Naive thymus-derived CD4-positive, alpha-beta T cell (primary cell): Measurements from ENCODE around the gene CRYGN. TPM values are rescaled to one million over a fixed set of nuclear protein-coding genes. Genes with fewer than 3 reads are reported as not detected.
A peak's percentile ranks its signal among the peaks of the same experiment; 100 is the strongest.

Experiments used
- ATAC-seq: fragments of 150-1000 bp; cut with Tn5 transposase; 2 replicates; pipeline ENCODE4 v1.10.0; 2021; ENCODE audit warnings: mild to moderate bottlenecking, moderate library complexity
- CTCF ChIA-PET: fragments of 350-600 bp; sonication (Branson Sonifier 250); formaldehyde crosslinking; loops from one replicate; lab custom pipeline; 2021; ENCODE audit warnings: antibody characterized with exemption; lab: Charles Lee
- POLR2A ChIA-PET: fragments of 350-600 bp; sonication (Branson Sonifier 250); formaldehyde crosslinking; loops from one replicate; lab custom pipeline; 2021; ENCODE audit warnings: antibody characterized with exemption, inconsistent platforms; lab: Charles Lee
- DNase-seq, 9 donors: peaks; one replicate each; pipeline versions ENCODE4 v3.0.0 to v3.0.0-alpha.2; 2020 to 2022; ENCODE audit warnings: mixed read lengths in 1 of 9
- H3K27ac ChIP-seq: one replicate; pipeline ENCODE4 v1.7.0; 2013; ENCODE audit warnings: mild to moderate bottlenecking, low read depth, low read length, moderate library complexity
- H3K27me3 ChIP-seq, 2 donors: one replicate each; pipeline ENCODE4 v1.7.0; 2013; ENCODE audit warnings: low read length in 2 of 2, mild to moderate bottlenecking in 2 of 2, moderate library complexity in 2 of 2; ENCODE audit not compliant: control insufficient read depth in 2 of 2, insufficient read depth in 2 of 2
- H3K36me3 ChIP-seq, 3 experiments: 1 replicate in 2 of 3; 2 replicates in 1 of 3; pipeline ENCODE4 v1.7.0; 2013; ENCODE audit warnings: low read length in 3 of 3, mild to moderate bottlenecking in 3 of 3, moderate library complexity in 1 of 3; ENCODE audit not compliant: insufficient read depth in 3 of 3, control insufficient read depth in 2 of 3
- H3K4me1 ChIP-seq, 2 donors: one replicate each; pipeline ENCODE4 v1.7.0; 2013; ENCODE audit warnings: low read length in 2 of 2, mild to moderate bottlenecking in 2 of 2, moderate library complexity in 1 of 2; ENCODE audit not compliant: control insufficient read depth in 2 of 2, insufficient read depth in 2 of 2
- H3K4me3 ChIP-seq: 2 replicates; pipeline ENCODE4 v1.7.0; 2013; ENCODE audit warnings: mild to moderate bottlenecking, low read length
- H3K9me3 ChIP-seq, 3 experiments: 1 replicate in 2 of 3; 2 replicates in 1 of 3; pipeline ENCODE4 v1.7.0; 2013; ENCODE audit warnings: low read length in 3 of 3; ENCODE audit not compliant: control insufficient read depth in 2 of 3
- H3K27ac Mint-ChIP-seq, 9 donors: one replicate each; pipeline ENCODE4 v1.8.0; 2020 to 2022; ENCODE audit warnings: mixed read lengths in 9 of 9, mild to moderate bottlenecking in 8 of 9, moderate library complexity in 5 of 9, inconsistent platforms in 2 of 9
- H3K27me3 Mint-ChIP-seq, 5 donors: one replicate each; pipeline ENCODE4 v1.8.0; 2021 to 2022; ENCODE audit warnings: mixed read lengths in 5 of 5, mild to moderate bottlenecking in 1 of 5
- H3K36me3 Mint-ChIP-seq, 5 donors: one replicate each; pipeline ENCODE4 v1.8.0; 2020 to 2022; ENCODE audit warnings: mixed read lengths in 5 of 5, mild to moderate bottlenecking in 3 of 5, inconsistent platforms in 1 of 5
- H3K4me1 Mint-ChIP-seq, 7 donors: one replicate each; pipeline ENCODE4 v1.8.0; 2020 to 2022; ENCODE audit warnings: mixed read lengths in 7 of 7, mild to moderate bottlenecking in 3 of 7, inconsistent platforms in 1 of 7
- H3K4me3 Mint-ChIP-seq, 10 donors: one replicate each; pipeline ENCODE4 v1.8.0; 2020 to 2022; ENCODE audit warnings: mild to moderate bottlenecking in 10 of 10, mixed read lengths in 10 of 10, moderate library complexity in 6 of 10, inconsistent platforms in 2 of 10
- H3K9me3 Mint-ChIP-seq, 11 donors: one replicate each; pipeline ENCODE4 v1.8.0; 2020 to 2022; ENCODE audit warnings: mixed read lengths in 11 of 11, mild to moderate bottlenecking in 4 of 11, inconsistent platforms in 1 of 11, moderate library complexity in 1 of 11
- intact Hi-C, 2 donors: fragments of 100-400 bp; cut with micrococcal nuclease; formaldehyde crosslinking; loops; one replicate each; pipeline ENCODE4 v1.15.1; 2023
- polyA plus RNA-seq, 2 donors: library from polyadenylated mRNA; unstranded; fragments of 300-500 nt; fragmentation: Illumina TruSeq; gene quantifications; one replicate each; pipeline ENCODE4 v1.2.3, GENCODE V29; 2021
- total RNA-seq, 6 experiments: library from RNA in 5 of 6; stranded (reverse) in 5 of 6; gene quantifications; 1 replicate in 5 of 6; 2 replicates in 1 of 6; pipeline ENCODE4 v1.2.3 and lab custom pipeline; 2021 to 2026

The CRYGN gene
- total and polyA plus RNA-seq, 7 experiments from 2014 or later = 0.33 to 1.1 (median 0.48) TPM; not detected in 2

- H3K27ac Mint-ChIP-seq = no peak overlapping the region
- no peak overlapping the region for H3K27ac ChIP-seq
- H3K27me3 ChIP-seq = peaks cover 0 to 6% of the 10 kb centered on the region in 2 donors
- peaks cover 5 to 29% (median 6%) of the 10 kb centered on the region in 5 donors for H3K27me3 Mint-ChIP-seq
- H3K36me3 Mint-ChIP-seq = peaks cover 0 to 7% (median 0%) of the 10 kb centered on the region in 5 donors
- no peak overlapping the region for H3K4me3 ChIP-seq
- H3K4me3 Mint-ChIP-seq = peak overlapping the region in 2 of 10 donors; percentile 8 to 40
- CTCF ChIA-PET = no interaction called here
- POLR2A ChIA-PET = interaction anchor here (0.5 kb wide), 1 partner anchor 16 kb away, joined by 3 read pairs; no protein-coding TSS in a partner anchor
- H3K9me3 ChIP-seq = no peaks in the 10 kb centered on the region
- no peak for DNase-seq
- ATAC-seq = no peak
- no peaks in the 10 kb centered on the region for H3K36me3 ChIP-seq
- peaks cover 12 to 19% of the 10 kb centered on the region in 2 donors for H3K4me1 ChIP-seq
- intact Hi-C loops = loop anchor here (5.0 kb wide), 2 partner anchors 63 to 248 kb away; no protein-coding TSS in a partner anchor
- H3K4me1 Mint-ChIP-seq = peaks cover 6 to 13% (median 9%) of the 10 kb centered on the region in 7 donors
- H3K9me3 Mint-ChIP-seq = peaks cover 0 to 2% (median 0%) of the 10 kb centered on the region in 11 donors
Observed at GRCh38 chr7:151384352-151384697, 55.6 kb downstream of the CRYGN start.

- peaks cover 0 to 7% (median 0%) of the 10 kb centered on the region in 5 donors for H3K36me3 Mint-ChIP-seq
- DNase-seq (no peak), ATAC-seq (no peak)
- peak overlapping the region in 2 of 10 donors; percentile 8 to 40 for H3K4me3 Mint-ChIP-seq
- H3K4me1 Mint-ChIP-seq = peaks cover 6 to 13% (median 9%) of the 10 kb centered on the region in 7 donors
- Histone ChIP-seq H3K4me3 (no peak overlapping the region), H3K36me3 (peaks cover 0 to 2% (median 0%) of the 10 kb centered on the region in 3 experiments), H3K27ac (no peak overlapping the region), H3K9me3 (no peaks in the 10 kb centered on the region), H3K4me1 (peaks cover 12 to 19% of the 10 kb centered on the region in 2 donors), H3K27me3 (peaks cover 0 to 6% of the 10 kb centered on the region in 2 donors)
- H3K9me3 Mint-ChIP-seq = peaks cover 0 to 2% (median 0%) of the 10 kb centered on the region in 11 donors
- POLR2A ChIA-PET = interaction anchor here (0.5 kb wide), 1 partner anchor 15 kb away, joined by 3 read pairs; no protein-coding TSS in a partner anchor
- H3K27me3 Mint-ChIP-seq = peaks cover 4 to 29% (median 6%) of the 10 kb centered on the region in 5 donors
- intact Hi-C loops = loop anchor here (5.0 kb wide), 2 partner anchors 64 to 249 kb away; no protein-coding TSS in a partner anchor
- no peak overlapping the region for H3K27ac Mint-ChIP-seq
- CTCF ChIA-PET = interaction anchor here (1.3 kb wide), 1 partner anchor 65 kb away, joined by 4 read pairs; no protein-coding TSS in a partner anchor
Observed at GRCh38 chr7:151383638-151384351, 56.1 kb downstream of the CRYGN start.

GRCh38 chr7:151382079-151382885 lies 57.7 kb downstream of the CRYGN start:
- peaks cover 0 to 6% of the 10 kb centered on the region in 2 donors for H3K27me3 ChIP-seq
- ATAC-seq (peak; percentile 74), DNase-seq (peak in 8 of 9 donors; percentile 27 to 57 (median 36))
- Mint-ChIP-seq H3K27me3 (peaks cover 4 to 29% (median 6%) of the 10 kb centered on the region in 5 donors), H3K9me3 (peaks cover 0 to 2% (median 0%) of the 10 kb centered on the region in 11 donors), H3K4me3 (peak overlapping the region; percentile 73 to 90 (median 80)), H3K27ac (peak overlapping the region in 8 of 9 donors; percentile 14 to 88 (median 63)), H3K36me3 (peaks cover 0 to 16% (median 5%) of the 10 kb centered on the region in 5 donors), H3K4me1 (peaks cover 6 to 14% (median 9%) of the 10 kb centered on the region in 7 donors)
- ChIA-PET CTCF (interaction anchor here (1.3 kb wide), 1 partner anchor 67 kb away, joined by 4 read pairs; no protein-coding TSS in a partner anchor), POLR2A (interaction anchor here (1.6 kb wide), 1 partner anchor 10 kb away, joined by 3 read pairs; no protein-coding TSS in a partner anchor)
- intact Hi-C loops = loop anchor here (5.0 kb wide), 2 partner anchors 65 to 250 kb away; no protein-coding TSS in a partner anchor
- H3K9me3 ChIP-seq = no peaks in the 10 kb centered on the region
- H3K4me3 ChIP-seq = peak overlapping the region; percentile 63
- peak overlapping the region; percentile 62 for H3K27ac ChIP-seq
- H3K36me3 ChIP-seq = peaks cover 0 to 14% (median 0%) of the 10 kb centered on the region in 3 experiments
- H3K4me1 ChIP-seq = peaks cover 12 to 19% of the 10 kb centered on the region in 2 donors

GRCh38 chr7:151381348-151382078 lies 58.4 kb downstream of the CRYGN start:
- Mint-ChIP-seq H3K27ac (peak overlapping the region in 2 of 9 donors; percentile 36 to 80), H3K4me1 (peaks cover 6 to 14% (median 9%) of the 10 kb centered on the region in 7 donors), H3K27me3 (peaks cover 4 to 29% (median 6%) of the 10 kb centered on the region in 5 donors), H3K9me3 (peaks cover 0 to 2% (median 0%) of the 10 kb centered on the region in 11 donors), H3K4me3 (peak overlapping the region in 9 of 10 donors; percentile 16 to 90 (median 77)), H3K36me3 (peaks cover 0 to 22% (median 5%) of the 10 kb centered on the region in 5 donors)
- ATAC-seq (peak; percentile 86), DNase-seq (peak in 8 of 9 donors; percentile 39 to 72 (median 54))
- H3K27me3 ChIP-seq = peaks cover 0 to 6% of the 10 kb centered on the region in 2 donors
- H3K9me3 ChIP-seq = no peaks in the 10 kb centered on the region
- intact Hi-C loops = loop anchor here (2.0 to 5.0 kb wide), 3 partner anchors 49 to 251 kb away; no protein-coding TSS in a partner anchor
- POLR2A ChIA-PET = interaction anchor here (1.6 kb wide), 1 partner anchor 11 kb away, joined by 3 read pairs; no protein-coding TSS in a partner anchor
- H3K4me1 ChIP-seq = peaks cover 12 to 19% of the 10 kb centered on the region in 2 donors
- peak overlapping the region; percentile 62 for H3K27ac ChIP-seq
- H3K4me3 ChIP-seq = peak overlapping the region; percentile 63
- CTCF ChIA-PET = interaction anchor here (0.6 to 1.0 kb wide), 2 partner anchors 67 to 168 kb away, joined by 3 read pairs; no protein-coding TSS in a partner anchor
- peaks cover 0 to 22% (median 0%) of the 10 kb centered on the region in 3 experiments for H3K36me3 ChIP-seq

- Histone ChIP-seq H3K4me3 (peak overlapping the region; percentile 63), H3K27me3 (peaks cover 0 to 6% of the 10 kb centered on the region in 2 donors), H3K27ac (peak overlapping the region; percentile 55), H3K36me3 (peaks cover 0 to 27% (median 0%) of the 10 kb centered on the region in 3 experiments), H3K9me3 (no peaks in the 10 kb centered on the region), H3K4me1 (peaks cover 12 to 19% of the 10 kb centered on the region in 2 donors)
- Mint-ChIP-seq H3K4me3 (peak overlapping the region; percentile 35 to 90 (median 65)), H3K4me1 (peaks cover 6 to 14% (median 9%) of the 10 kb centered on the region in 7 donors), H3K9me3 (peaks cover 0 to 2% (median 0%) of the 10 kb centered on the region in 11 donors), H3K27me3 (peaks cover 4 to 29% (median 6%) of the 10 kb centered on the region in 5 donors), H3K36me3 (peaks cover 0 to 27% (median 5%) of the 10 kb centered on the region in 5 donors), H3K27ac (peak overlapping the region in 7 of 9 donors; percentile 4 to 90 (median 43))
- intact Hi-C loops = loop anchor here (2.0 to 5.0 kb wide), 3 partner anchors 50 to 251 kb away; no protein-coding TSS in a partner anchor
- CTCF ChIA-PET = interaction anchor here (0.6 to 1.0 kb wide), 2 partner anchors 67 to 167 kb away, joined by 3 read pairs; no protein-coding TSS in a partner anchor
- POLR2A ChIA-PET = interaction anchor here (0.9 kb wide), 1 partner anchor 67 kb away, joined by 3 read pairs; no protein-coding TSS in a partner anchor
- ATAC-seq (no peak), DNase-seq (peak in 3 of 9 donors; percentile 10 to 23 (median 13))
Observed at GRCh38 chr7:151381098-151381347, 58.9 kb downstream of the CRYGN start.
